Measurements from ENCODE around the gene RNF32. TPM values are rescaled to one million over a fixed set of nuclear protein-coding genes. Genes with fewer than 3 reads are reported as not detected.

Gene RNF32
- polyA plus RNA-seq, 3 donors: 2.3 to 2.9 (median 2.9) TPM

DNA sequence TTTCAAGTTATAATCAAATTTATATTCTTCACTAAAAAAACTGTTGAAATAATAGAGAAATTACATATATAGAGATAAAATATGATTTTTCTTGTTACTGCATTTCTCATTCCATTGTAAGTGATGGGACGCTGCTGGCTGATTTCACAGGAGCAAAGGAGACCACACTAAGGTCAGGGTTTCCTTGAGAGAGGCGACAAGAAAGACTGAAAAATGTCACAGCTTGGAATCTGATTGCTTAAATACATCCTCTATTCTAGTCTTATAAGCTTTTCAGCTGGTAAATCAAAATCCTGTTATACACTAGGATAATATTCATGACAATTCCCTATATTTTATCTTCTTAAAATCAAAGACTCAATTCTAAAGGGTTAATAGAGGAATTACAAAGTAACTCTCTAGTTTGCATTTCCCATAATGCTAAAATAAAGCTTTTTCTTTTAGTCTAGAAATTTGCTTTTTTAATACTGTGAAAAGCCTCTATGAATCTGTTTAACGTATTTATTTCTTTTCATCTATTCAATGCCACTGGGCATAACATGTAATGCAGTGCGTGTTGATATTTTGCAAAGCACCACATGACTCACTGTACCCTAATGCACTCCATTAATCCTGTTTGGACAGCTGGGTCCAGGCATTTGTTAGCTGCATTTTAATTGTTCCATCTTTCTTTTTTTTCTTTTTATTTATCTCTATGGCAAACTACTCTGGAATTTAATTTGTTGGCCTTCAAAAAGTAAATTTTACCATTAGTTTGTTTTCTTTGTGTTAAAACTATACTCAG is 81.7 kb downstream of the RNF32 start:
- no peak for DNase-seq (ENCODE audit: low read depth in 3 of 3, low spot score in 2 of 3)

- DNase-seq (ENCODE audit: low read depth in 3 of 3, low spot score in 2 of 3): no peak
Measured at GRCh38 chr7:156725073-156725472, 84.5 kb downstream of the RNF32 start.

DNA sequence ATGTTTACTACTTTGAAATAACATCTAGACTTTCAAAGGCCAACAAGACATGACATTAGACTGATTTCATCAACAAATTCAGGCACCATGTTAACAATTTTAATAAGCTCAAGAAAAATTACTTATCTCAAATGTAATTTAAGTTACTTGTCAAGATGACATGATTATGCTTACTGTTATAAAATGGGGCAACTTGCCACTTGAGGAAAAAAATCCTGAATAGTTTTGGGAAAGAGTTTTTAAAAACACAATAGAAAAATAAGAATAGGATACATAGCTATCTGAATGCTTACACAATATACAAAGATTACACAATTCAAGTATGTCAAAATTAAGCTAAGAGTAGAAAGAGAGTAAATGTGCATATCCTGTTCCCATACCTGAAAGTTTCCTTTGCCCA is 85.4 kb downstream of the RNF32 start:
- no peak for DNase-seq (ENCODE audit: low read depth in 3 of 3, low spot score in 2 of 3)

Data from right renal cortex interstitium (tissue), 3 donors.